Smooth muscle cell (in vitro differentiated cells): ENCODE measurements around the gene KERA. TPM values are rescaled to one million over a fixed set of nuclear protein-coding genes. Genes with fewer than 3 reads are reported as not detected.

ENCODE experiments used
- DNase-seq: peaks from one replicate; lab custom pipeline; 2025; ENCODE audit not compliant: unreplicated experiment; lab: John Stamatoyannopoulos, UW
- H2AFZ ChIP-seq: fragments of 200-600 bp; sonication (generic); 2 replicates; pipeline ENCODE4 v1.6.0; 2016; ENCODE audit warnings: antibody characterized with exemption, low read depth, mild to moderate bottlenecking
- H3F3A ChIP-seq: fragments of 200-600 bp; sonication (generic); 2 replicates; pipeline ENCODE4 v1.6.0; 2017; ENCODE audit warnings: antibody characterized with exemption, low read depth
- H3K27ac ChIP-seq: fragments of 200-600 bp; sonication (generic); 2 replicates; pipeline ENCODE4 v1.5.1; 2016; ENCODE audit warnings: low read depth, mild to moderate bottlenecking
- H3K27me3 ChIP-seq: fragments of 200-600 bp; sonication (generic); 2 replicates; pipeline ENCODE4 v1.6.1; 2016; ENCODE audit warnings: low read depth, mild to moderate bottlenecking
- H3K36me3 ChIP-seq: fragments of 200-600 bp; sonication (generic); 2 replicates; pipeline ENCODE4 v1.5.1; 2016; ENCODE audit warnings: low read depth
- H3K4me1 ChIP-seq: fragments of 200-600 bp; sonication (generic); 2 replicates; pipeline ENCODE4 v1.5.1; 2016; ENCODE audit warnings: low read depth
- H3K4me2 ChIP-seq: fragments of 200-600 bp; sonication (generic); 2 replicates; pipeline ENCODE4 v1.6.0; 2016; ENCODE audit warnings: mild to moderate bottlenecking
- H3K4me3 ChIP-seq: fragments of 200-600 bp; sonication (generic); 2 replicates; pipeline ENCODE4 v1.5.1; 2016; ENCODE audit warnings: mild to moderate bottlenecking
- H3K79me2 ChIP-seq: fragments of 200-600 bp; sonication (generic); 2 replicates; pipeline ENCODE4 v1.6.0; 2016; ENCODE audit warnings: low read depth, mild to moderate bottlenecking
- H3K9ac ChIP-seq: fragments of 200-600 bp; sonication (generic); 2 replicates; pipeline ENCODE4 v1.6.0; 2016; ENCODE audit warnings: low read depth
- H3K9me3 ChIP-seq: fragments of 200-600 bp; sonication (generic); replicated peaks from 2 replicates; pipeline ENCODE4 v1.5.1; 2016; ENCODE audit warnings: low read depth
- H4K20me1 ChIP-seq: fragments of 200-600 bp; sonication (generic); 2 replicates; pipeline ENCODE4 v1.6.0; 2016; ENCODE audit warnings: low read depth
- CTCF ChIP-seq: fragments of 200-600 bp; sonication (generic); IDR thresholded peaks from 2 replicates; pipeline ENCODE4 v1.5.1; 2017; ENCODE audit warnings: borderline replicate concordance, mild to moderate bottlenecking, antibody characterized with exemption; ENCODE audit not compliant: insufficient read depth, poor library complexity, severe bottlenecking
- WGBS: methylation state at CpG from one replicate; pipeline ENCODE4 v1.1.7; 2016; ENCODE audit warnings: low lambda C conversion rate; 5-methylcytosine and 5-hydroxymethylcytosine counted together
- polyA plus RNA-seq: library from polyadenylated mRNA; unstranded; fragments of >200 nt; fragmentation: Nextera tagmentation; extraction: Ambion mirVana; gene quantifications from 2 replicates; pipeline ENCODE4 v1.2.1, GENCODE V29; 2016
- total RNA-seq: library from RNA; depleted of rRNA; stranded (reverse); fragments of >200 nt; gene quantifications from 2 replicates; pipeline ENCODE4 v1.2.3, GENCODE V29; 2014

KERA gene
- total and polyA plus RNA-seq, 2 experiments from 2014 or later, result not detected

GRCh38 chr12:91001306-91001705 is 56.5 kb downstream of the KERA start:
- H3K4me3 ChIP-seq, result no peak overlapping the region
- no peaks in the 10 kb centered on the region for H3F3A ChIP-seq
- DNase-seq, result no peak
- no peaks in the 10 kb centered on the region for H3K27me3 ChIP-seq
- H4K20me1 ChIP-seq, result no peaks in the 10 kb centered on the region
- 96% methylated on average over 1 of the region's 1 CpG for WGBS
- H3K79me2 ChIP-seq, result no peaks in the 10 kb centered on the region
- no peak overlapping the region for H2AFZ ChIP-seq
- H3K27ac ChIP-seq, result peak overlapping the region; percentile 74
- no peak overlapping the region for H3K9ac ChIP-seq
- TF ChIP-seq CTCF, result no peak
- H3K4me1 ChIP-seq, result peaks cover 9% of the 10 kb centered on the region
- H3K36me3 ChIP-seq, result no peaks in the 10 kb centered on the region
- H3K9me3 ChIP-seq, result no peaks in the 10 kb centered on the region
- H3K4me2 ChIP-seq, result no peak overlapping the region

Other genes with a start within 250 kb of the KERA start
- not detected in 2 replicates for gene CCER1, start 102.8 kb downstream of the KERA start, total RNA-seq
- gene CCER1, start 102.8 kb downstream of the KERA start, polyA plus RNA-seq, result not detected in 2 replicates
- 0.13 and 2.0 TPM in 2 replicates for gene EPYC, start 53.1 kb downstream of the KERA start, total RNA-seq
- gene EPYC, start 53.1 kb downstream of the KERA start, polyA plus RNA-seq, result 1.1 and 1.2 TPM in 2 replicates
- 7,849 and 9,477 TPM in 2 replicates for gene LUM, start 53.5 kb upstream of the KERA start, total RNA-seq
- gene LUM, start 53.5 kb upstream of the KERA start, polyA plus RNA-seq, result 4,053 and 5,541 TPM in 2 replicates
- gene DCN, start 124.8 kb upstream of the KERA start, total RNA-seq, result 1,657 and 1,844 TPM in 2 replicates
- gene DCN, start 124.8 kb upstream of the KERA start, polyA plus RNA-seq, result 1,043 and 1,354 TPM in 2 replicates